HG03280 (cell line): Measurements from ENCODE around the gene DHRS7B.
"Not testable (repeated sequence)": the region's sequence is repeated elsewhere in the genome, so short reads cannot be mapped to it uniquely, and the experiment has no call there.

Source experiments
- ATAC-seq: cut with Tn5 transposase; IDR thresholded peaks from one replicate; pipeline ENCODE4 v1.9.1; 2021; ENCODE audit warnings: mild to moderate bottlenecking, moderate library complexity; ENCODE audit not compliant: unreplicated experiment

DHRS7B gene

GRCh38 chr17:21126645-21127508, at the start of gene DHRS7B:
Gene DHRS7B (plus strand): TSS chr17:21126964. CDS start chr17:21126972, 8 bp downstream.
- ATAC-seq, result peak; percentile 92

- ATAC-seq, result no peak
Measured at GRCh38 chr17:21077281-21077680, 49.5 kb upstream of the DHRS7B start.

DNA sequence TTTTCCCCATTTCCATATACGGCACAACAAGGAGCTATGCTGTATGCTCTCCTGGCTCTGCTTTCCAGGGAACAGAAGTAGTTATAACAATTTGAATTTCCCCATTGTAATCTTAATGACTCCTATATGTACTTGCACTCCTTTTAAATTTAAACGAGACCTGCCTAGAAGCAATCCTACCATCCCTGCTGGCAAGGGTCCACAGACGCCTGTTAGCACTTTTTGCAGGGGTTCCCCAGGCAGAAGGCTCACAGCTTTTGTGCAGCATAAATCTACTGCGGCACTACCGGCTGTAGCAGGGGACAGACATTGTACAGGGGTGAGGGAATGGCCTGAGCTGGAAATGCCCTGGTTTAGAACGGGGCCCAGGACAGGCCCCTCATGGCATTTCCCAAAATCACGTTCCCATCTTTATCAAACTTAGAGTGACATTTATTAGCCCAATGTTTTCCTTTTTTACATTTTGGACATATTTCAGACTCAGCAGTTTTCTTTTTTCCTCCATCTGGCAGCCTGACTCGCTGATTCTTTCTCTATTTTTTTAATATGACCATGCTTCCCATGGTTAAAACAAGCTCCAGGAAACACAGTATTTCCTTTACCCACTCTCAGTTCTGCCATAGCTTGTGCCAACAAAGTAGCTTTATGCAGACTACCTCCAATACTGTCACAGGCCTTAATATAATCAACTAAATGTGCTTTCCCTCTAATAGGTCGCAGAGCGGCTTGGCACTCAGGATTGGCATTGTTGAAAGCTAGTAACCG, 48.6 kb upstream of the DHRS7B start:
- ATAC-seq, result no peak

DNA sequence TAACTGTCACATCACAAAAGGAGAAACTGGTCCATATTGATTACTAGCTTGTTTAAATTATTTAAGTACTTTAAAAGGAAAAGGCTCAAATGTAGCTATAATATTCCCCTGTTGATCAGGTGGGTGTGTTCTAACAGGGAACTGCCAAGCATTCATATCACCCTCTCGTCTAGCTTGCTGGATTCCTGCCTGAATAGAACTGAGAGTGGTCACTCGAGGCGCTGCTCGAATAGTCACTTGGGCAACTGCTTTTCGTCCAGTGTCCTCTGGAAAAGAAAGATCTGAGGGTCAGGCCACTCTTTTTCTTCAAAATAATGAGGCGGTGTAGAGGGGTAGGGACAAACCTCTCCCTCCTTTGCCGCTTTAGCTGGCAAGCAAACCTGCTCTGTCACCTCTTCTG, 47.6 kb upstream of the DHRS7B start:
- ATAC-seq, result no peak

DNA sequence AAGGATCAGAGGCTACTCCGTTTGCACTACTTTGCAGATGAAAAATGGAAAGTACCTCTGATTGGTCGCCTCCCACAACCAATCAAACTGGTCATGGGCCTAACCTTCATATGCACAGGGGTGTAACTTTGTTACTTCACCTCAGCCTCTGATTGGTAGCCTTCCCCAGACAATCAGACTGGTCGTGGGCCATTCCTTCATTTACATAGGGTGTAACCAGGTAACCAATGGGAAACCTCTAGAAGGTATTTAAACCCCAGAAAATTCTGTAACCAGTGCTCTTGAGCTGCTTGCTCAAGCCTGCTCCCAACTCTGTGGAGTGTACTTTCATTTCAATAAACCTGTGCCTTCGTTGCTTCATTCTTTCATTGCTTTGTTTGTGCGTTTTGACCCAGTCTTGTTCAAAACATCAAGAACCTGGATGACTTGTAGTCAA, 44.7 kb upstream of the DHRS7B start:
- ATAC-seq, result no peak

GRCh38 chr17:21085280-21085679, 41.5 kb upstream of the DHRS7B start:
- ATAC-seq, result not testable (repeated sequence)

DNA sequence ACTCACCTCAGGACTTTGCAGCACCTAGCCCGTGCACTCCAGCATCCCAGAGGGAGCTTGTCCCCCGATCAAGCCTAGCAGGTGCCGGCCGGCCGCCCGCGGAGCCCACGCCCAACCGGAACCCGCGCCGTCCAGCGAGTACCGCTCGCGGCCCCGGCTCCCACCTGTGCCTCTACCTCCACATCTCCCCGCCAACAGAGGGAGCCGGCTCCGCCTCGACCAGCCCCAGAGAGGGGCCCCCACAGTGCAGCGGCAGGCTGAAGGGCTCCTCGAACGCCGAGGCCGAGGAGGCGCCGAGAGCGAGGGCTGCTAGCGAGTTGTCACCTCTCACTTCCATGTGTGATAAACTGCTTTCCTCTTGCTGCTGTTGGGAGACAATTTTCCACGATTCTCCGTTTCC, 41.1 kb upstream of the DHRS7B start:
- no peak for ATAC-seq

DNA sequence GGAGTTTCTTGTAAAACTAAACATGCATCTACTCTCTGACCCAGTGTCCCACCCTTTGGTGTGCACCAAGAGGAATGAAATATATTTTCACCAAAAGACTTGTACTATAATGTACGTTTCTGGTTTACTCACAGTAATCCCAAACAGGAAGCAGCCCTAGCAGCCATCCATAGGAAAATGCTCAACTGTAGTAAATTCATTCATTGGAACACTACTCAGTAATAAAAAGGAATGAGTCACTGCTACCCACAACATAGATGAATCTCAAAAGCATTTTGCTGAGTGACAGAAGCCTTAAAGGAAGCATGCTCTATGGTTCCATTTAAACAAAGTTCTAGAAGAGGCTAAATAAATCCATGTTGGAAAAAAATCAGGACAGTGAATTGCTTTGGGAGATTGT, 37.6 kb upstream of the DHRS7B start:
- no peak for ATAC-seq

DNA sequence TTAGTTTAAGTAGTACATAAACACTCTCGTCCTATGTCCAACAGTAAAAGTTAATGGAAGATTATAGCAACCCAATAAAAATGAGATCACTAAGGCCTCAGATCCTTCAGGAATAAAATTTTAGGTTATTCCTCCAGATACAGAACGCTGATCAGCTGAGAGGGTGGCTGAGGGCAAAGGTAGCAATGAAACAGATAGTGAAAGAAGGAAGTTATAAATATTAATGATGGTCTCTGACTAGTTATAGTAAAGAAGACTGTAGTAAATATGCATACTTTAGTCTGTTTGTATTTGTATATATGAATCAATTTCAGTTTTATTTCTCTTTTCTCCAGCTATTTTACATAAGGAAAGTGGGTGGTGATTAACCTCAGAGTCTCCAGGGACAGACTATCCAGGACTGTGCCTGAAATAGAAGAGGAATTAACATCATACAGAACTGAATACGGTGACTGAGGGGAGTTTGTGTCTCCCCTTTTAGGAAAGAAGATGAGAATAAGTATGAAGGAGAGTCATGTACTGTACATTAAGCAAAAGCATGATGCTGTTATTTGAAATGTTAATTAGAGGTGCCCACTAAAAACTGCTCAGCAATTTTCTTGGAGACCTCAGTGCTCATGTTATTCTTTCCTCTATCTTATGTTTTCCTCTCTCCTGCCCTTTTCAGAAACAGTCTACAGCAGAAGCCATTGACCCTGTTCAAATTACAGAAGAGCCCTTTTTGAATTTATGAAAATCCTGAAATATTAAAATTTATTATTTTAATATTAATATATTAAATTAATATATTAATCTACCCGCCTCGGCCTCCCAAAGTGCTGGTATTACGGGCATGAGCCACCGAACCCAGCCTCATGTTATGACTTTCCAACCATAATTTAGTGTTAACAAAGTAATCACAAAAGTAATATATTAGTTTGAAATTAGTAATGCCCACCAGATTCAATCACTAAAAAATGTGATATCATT, 36.5 kb upstream of the DHRS7B start:
- ATAC-seq, result peak; percentile 76

DNA sequence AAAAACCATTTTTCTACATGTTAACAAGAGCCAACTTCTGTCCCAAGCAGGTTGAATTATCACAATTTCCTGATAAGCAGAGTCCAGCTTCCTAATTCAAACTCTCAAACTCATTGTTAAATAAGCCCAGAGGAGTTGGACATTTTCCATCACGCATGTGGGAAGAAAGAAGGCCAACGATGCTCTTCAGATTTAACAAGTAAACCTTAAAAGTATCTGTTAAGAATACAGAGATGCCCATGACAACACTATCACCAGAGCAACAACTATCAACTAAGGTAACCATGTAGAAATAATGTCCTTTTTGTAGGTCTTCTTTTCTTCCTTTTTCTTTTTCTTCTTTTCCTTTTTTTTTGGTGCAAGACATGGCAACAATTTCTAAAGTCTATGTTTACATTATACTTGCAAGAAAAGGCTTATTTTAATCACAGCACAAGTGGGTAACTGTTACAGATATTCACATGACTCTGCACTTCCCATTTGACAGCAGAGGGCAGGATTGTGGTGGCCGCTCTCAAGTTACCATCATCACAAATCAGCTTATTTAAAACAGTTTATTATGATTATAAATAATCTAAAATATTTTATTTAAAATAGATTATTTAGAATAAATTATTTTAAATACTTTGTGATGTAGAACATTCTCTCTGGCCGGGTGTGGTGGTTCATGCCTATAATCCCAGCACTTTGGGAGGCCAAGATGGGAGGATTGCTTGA, 35.7 kb upstream of the DHRS7B start:
- ATAC-seq, result no peak

GRCh38 chr17:21094298-21094704, 32.5 kb upstream of the DHRS7B start:
- ATAC-seq, result no peak

GRCh38 chr17:21095735-21096134, 31.0 kb upstream of the DHRS7B start:
- ATAC-seq, result no peak

GRCh38 chr17:21096874-21097273, 29.9 kb upstream of the DHRS7B start:
- no peak for ATAC-seq

DNA sequence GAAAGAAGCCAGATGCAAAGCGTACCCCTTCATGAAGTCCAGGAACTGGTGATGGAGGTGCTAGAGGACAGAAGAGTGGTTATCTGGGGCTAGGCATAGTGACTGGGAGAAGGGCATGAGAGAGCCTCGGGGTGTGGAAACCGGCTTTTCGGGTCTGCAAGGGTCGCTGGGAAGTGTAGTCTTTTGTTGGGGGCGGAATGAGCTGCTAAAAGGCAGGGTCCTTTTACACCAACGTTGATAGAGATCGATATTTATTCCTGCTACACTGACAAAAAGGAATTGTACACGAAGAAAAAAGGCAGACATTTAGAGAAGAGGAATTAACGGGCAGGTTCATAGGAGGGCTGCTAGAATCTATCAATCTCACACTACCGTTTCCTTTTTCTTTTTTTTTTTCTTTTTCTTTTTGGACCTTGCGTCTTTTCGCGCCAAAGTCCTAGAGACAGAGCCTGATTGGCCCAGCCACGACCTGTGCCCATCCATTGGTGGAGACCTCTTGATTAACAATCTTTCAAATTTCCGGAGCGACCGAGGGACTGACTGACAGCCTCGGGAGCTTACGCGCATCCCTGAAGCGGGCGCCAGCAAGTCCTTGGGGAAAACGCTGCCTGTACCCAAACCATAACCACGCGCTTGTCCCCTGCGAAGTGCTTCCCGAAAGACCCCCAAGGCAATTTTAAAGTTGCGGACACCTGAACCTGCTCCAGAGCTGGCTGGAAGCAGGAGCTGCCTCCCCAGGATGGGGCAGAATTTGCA, 27.7 kb upstream of the DHRS7B start:
- ATAC-seq, result peak; percentile 91

DNA sequence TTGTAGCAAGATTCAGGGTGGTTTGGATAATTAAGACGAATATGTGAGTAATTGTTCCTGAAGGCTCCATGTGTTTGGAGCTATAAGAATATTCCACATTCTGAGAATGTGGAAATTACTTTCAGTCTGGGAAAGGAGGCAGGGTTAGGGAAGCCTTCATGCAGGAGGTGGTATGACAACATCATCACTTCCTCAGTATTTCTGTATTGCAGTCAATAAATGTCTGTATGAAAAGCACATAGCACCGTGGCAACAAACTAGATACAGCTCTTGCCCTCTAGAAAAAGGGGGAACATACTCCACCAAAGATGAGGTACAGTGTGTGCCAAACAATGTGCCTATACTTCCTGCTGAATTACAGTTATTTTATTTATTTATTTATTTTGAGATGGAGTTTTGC, 26.1 kb upstream of the DHRS7B start:
- ATAC-seq, result no peak

- no peak for ATAC-seq
Measured at GRCh38 chr17:21104608-21105007, 22.2 kb upstream of the DHRS7B start.

- no peak for ATAC-seq
Measured at GRCh38 chr17:21105064-21105894, 21.5 kb upstream of the DHRS7B start.

DNA sequence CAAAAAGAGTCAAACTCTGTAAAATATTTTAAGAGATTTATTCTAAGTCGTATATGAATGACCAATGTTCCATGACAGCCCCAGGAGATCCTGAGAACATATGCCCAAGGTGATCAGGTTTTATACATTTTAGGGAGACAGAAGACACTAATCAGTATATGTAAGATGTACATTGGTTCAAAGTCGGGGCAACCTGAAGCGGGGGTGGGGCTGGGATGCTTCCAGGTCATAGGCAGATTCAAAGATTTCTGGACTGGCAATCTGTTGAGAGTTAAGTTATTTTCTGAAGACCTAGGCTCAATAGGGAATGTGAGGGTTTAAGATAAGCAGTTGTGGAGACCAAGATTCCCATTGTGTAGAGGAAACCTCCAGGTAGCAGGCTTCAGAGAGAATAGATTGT, 20.4 kb upstream of the DHRS7B start:
- ATAC-seq, result no peak
